Measurements from ENCODE around the gene RSRP1.
A peak's percentile ranks its signal among the peaks of the same experiment; 100 is the strongest.
"Not testable (repeated sequence)": the region's sequence is repeated elsewhere in the genome, so short reads cannot be mapped to it uniquely, and the experiment has no call there.

RSRP1 gene

GRCh38 chr1:25257196-25257595, 9.9 kb upstream of the RSRP1 start:
- DNase-seq (ENCODE audit: low spot score), result no peak

GRCh38 chr1:25256578-25256965, 9.3 kb upstream of the RSRP1 start:
- DNase-seq (ENCODE audit: low spot score), result no peak

DNA sequence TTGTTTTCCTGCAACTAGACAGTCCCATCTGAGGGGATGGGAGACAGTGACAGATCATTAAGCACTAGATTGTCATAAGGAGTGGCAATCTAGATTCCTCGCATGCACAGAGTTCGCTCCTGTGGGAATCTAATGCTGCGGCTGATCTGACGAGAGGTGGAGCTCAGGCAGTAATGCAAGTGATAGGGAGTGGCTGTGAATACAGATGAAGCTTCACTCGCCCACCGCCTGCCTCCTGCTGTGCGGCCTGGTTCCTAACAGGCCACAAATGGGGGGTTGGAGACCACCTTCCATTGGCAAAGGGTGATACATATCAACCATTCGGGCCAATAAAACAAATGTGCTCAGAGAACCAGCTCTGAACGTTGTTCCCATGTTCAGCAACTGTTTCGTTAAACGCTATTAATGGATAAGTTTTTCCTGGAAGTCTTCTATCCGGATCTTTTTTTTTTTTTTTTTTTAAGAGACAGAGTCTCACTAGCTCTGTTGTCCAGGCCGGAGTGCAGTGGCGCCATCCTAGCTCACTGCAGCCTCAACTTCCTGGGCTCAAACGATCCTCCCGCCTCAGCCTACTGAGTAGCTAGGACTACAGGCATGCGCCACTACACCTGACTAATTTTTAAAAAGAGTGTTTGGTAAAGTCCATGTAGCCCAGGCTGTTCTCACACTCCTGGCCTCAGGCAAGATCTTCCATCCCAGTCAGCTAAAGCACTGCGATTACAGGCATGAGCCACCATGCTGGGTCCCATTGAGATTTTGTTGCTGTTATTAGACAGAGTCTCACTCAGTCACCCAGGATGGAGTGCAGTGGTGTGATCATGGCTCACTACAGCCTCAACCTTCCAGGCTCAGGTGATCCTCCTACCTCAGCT, 8.7 kb upstream of the RSRP1 start:
- DNase-seq (ENCODE audit: low spot score), result no peak

DNA sequence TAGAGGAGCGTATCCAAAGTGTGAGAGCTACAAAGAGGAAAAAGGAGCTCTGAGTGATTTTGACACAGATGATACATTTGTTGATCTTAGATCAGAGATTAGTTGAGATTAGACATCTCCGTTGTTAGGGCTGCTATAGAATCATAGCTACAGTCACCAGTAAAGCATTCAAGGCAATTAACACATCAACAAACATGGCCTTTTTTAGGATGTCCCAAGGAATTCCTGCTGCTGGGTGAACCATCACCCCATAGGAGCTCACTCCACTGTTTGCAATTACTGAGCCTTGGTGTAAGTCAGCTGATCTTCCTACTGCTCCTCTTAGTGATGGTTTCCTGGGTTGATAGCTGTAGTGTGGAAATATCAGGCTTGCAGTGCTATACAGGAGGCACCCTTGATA, 6.7 kb upstream of the RSRP1 start:
- DNase-seq (ENCODE audit: low spot score), result peak; percentile 56

DNA sequence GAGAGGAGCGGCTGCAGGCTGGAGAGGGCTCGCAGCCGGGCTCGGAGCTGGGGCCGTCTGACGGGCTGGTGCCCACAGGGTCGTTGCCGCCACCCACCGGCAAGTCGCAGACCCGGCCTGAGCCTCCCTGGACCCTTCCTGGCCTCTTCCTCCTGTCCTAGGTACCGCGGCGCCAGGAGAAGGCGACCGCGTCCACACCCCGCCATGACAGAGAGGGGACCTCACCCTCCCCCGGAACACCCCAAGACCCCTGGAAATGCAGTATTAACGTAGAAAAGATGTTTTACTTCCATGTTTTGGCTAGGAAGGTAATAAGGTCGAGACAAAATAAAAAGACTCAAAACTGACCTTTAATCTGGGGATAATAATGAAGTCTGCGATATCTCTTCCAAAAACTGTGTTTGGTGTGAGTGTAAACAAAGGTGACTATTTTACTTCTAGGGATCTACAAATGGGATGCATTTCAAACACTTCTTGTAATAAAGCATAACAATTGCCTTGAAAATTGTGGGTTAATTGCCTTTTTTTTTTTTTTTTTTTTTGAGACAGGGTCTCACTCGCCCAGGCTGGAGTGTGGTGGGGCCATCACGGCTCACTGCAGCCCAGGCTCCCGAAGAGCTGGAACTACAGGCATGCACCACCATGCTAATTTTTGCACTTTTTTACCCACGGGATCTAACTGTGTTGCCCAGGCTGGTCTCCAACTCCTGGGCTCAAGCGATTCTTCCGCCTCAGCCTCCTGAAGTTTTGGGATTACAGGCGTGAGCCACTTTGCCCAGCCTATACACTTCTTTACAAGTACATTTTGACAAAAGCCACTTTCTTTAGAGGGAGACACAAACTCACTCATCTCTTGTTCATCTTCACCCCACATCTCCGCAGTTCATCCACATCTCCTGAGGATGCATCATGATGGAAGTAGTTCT, 838 bp upstream of the RSRP1 start:
- no peak for DNase-seq (ENCODE audit: low spot score)

DNA sequence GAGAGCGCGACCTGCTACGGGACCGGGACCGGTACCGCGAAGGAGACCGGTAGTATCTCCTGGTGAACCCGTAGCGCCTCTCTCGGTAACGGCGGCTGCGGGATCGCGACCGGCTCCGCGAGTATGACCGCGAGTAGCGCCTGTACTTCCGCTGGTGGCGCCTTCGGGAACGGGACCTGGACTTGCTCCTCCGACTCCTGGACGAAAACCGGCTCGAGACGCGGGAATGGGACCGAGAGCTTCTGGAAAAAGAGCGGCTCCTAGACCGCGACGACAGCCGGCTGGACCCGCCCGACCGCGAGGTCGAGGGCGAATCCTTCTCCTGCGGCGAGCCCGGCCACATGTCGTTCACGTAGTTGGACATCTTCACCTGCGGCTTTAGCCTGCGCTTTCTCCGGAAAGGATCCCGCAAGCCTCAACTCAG, 642 bp downstream of the RSRP1 start:
- DNase-seq (ENCODE audit: low spot score), result no peak

- DNase-seq (ENCODE audit: low spot score), result peak; percentile 67
These were observed 1.2 kb downstream of the RSRP1 start for GRCh38 chr1:25245809-25246599.

GRCh38 chr1:25245393-25245792, 1.9 kb downstream of the RSRP1 start:
- DNase-seq (ENCODE audit: low spot score), result no peak

DNA sequence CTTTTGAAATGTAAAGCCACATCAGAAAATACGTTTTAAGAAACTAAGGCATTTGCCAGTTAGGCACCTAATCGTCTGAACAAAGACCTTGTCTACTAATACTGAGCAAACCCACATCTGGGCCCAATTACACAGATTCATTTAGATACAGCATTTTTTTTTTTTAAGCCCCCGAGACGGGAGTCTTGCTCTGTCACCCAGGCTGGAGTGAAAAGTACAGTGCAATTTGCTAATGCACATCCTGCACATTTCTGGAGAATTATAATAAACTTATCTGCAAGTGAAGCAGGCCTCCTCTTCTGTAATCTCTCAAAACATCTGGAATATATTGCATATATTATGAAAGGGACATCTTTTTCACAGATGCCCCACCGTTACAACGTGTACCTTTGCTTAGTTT, 3.3 kb downstream of the RSRP1 start:
- DNase-seq (ENCODE audit: low spot score), result no peak

DNA sequence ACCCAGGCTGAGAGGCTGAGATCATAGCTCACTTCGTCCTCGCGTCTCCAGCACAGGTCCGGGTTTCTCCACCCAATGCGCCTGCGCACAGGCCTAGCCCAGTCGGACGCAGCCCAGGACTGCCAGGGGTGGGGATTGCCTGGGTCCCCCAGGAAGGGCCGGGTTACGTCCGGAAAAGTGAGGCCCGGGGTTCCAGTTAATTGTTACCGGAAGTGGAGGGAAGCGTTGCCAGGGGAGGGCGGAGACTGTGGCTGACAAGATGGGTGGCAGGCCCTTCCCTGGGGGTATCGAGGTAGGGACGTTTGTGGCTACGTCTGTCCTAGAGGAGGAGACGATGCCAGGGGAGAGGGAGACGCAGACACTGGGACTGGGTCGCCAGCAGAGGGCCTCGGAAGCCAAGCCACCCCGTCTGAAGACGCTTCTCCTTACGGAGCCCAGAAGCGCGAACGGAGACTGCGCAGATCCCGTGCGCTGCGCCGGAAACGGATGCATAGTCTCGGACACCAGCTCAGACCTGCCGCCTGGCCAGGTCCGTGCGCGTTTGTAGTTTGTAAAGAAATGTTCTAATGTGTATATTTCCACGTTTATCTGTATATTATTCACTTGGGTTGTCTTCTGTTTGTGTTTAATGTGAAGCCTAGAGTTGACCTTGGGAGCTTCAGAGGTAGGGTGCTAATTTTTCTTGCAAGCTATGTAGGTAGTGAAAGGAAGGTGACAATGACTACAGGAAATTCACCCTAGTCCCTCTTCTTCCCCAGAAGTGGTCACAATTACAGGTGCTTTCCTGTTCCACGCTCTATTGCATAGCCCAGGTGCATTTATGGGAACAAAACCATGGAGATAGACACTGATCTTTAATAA, 7.3 kb downstream of the RSRP1 start:
- peak; percentile 86 for DNase-seq (ENCODE audit: low spot score)

DNA sequence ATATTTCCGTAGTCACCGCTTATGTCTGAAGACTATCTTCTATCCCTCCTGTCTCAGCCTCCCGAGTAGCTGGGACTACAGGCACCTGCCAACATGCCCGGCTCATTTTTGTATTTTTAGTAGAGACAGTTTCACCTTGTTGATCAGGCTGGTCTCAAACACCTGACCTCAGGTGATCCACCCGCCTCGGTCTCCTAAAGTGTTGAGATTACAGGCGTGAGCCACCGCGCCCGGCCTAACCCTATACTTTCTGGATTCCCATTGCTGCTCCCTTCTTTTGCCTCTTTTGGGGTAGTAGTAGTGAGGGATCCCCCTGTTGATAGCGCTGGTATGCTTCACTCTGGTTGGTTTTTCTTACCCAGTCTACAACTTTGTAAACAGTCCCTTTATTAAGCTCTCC, 9.2 kb downstream of the RSRP1 start:
- no peak for DNase-seq (ENCODE audit: low spot score)

- not testable (repeated sequence) for DNase-seq (ENCODE audit: low spot score)
These were observed 11.0 kb downstream of the RSRP1 start for GRCh38 chr1:25236261-25236660.

GRCh38 chr1:25235411-25235810, 11.8 kb downstream of the RSRP1 start:
- not testable (repeated sequence) for DNase-seq (ENCODE audit: low spot score)

DNA sequence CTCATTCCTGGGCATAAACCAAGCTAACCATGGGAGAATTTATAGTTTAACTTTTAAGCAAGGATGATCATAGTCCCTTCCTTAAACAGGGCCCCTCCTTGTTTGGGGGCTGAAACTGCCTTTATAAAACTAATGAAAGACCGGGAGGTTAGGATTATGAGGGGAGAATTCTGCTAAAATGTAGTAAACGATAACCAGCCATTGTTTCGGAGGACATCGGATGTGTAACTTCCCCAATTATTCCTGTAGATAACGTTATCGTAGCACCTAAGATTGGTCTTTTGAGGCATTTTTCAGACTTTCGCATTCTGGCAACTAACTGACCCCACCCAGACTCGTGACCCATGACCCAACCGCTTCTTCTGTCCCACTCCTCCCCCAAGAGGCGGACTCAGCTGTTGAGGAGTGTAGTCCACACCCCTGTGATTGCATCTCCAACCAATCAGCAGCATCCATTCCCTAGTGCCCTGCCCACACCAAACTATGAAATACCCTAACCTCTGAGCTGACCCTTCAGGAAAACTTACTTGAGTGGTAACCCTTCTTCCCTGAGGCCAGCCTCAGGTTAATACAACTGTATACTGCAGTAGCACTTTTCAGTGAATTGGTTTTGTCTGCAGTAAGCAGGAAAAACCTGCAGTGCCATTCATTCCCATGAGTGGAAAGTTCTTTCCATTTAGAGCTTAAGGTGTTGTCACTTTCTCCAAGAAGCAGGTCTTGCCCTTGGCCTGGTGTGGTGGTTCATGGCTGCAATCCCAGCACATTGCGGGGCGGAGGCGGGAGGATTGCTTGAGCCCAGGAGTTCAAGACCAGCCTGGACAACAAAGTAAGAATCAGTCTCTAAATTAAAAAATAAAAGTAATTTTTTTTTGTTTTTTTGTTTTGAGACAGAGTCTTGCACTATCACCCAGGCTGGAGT, 14.1 kb downstream of the RSRP1 start:
- DNase-seq (ENCODE audit: low spot score), result peak; percentile 82

DNA sequence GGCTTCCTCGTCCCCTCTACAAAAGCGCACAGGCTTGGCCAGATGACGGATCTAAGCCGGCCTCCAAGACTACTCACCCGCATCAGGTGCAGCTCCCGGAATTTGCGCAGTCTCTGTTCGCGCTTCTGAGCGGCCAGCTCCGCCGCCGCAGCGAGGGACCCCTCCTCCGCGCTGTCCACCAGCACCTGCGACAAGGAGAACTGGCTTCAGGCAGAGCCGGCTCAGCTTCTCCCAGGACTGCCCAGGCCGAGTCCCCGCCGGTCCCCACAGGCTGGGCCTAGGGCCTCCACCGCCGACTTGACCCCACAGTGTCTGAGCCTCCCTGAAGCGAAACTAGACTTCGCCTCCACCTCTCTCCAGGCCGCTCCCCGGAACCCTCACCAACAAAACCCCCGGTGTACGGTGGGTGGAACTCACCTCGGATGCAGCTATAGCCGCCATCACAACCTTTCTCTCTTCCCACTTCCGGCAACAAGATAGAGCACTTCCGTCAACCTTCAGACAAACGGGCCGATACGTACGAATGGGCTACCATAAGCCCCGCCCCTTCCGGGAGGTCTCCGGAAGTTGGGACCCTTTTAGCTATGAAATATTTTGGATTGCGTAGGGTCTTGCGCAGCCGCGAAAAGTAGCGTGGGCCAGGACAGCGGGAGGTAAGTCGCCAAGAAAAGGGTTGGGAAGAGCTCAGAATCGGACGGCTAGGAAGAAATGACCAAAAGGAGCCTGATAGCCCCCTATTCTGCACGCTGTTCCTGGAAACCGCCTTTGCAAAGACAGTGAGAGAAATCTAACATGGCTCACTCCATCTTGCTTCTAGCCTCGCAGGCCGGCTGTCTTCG, 15.0 kb downstream of the RSRP1 start, which contains the start of gene SYF2:
SYF2 (minus strand) TSS at position 476 of the 839 bp plus-strand sequence; CDS start at position 441, 35 bp downstream.
- peak; percentile 93 for DNase-seq (ENCODE audit: low spot score)

DNA sequence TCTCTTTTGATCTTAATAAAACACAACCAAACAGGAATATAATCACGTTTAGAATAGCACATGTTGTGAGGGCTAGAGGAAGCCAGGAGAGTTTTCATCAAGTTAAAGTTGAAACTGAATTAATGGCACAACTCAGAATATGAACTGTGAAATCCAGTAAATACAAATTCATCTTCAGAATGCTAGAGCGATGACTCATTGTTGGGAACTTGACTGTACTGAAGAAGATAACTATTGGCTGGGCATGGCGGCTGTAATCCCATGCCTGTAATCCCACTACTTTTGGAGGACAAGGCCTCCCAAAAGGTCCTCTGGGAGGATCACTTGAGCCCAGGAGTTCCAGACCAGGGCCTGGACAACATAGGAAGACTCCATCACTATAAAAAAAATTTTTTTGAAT, 23.8 kb downstream of the RSRP1 start:
- no peak for DNase-seq (ENCODE audit: low spot score)

GRCh38 chr1:25222606-25223005, 24.6 kb downstream of the RSRP1 start:
- DNase-seq (ENCODE audit: low spot score), result no peak

DNA sequence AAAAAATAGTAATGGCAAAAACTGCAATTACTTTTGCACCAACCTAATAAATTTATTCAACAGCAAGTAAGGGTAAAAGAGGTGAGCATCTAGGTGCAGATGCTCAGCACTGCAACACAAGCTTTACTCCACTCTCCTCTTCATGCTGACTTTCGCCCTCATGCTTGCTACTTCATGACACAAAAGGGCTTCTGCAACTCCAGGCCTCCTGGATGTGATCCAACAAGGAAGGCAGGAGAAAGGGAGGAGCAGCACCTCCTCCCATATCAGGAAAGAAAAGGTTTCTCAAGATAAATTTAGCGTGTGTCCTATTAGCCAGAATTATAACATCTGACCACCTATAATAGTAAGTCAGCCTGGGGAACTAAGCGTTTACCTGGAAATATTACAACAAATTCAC, 26.6 kb downstream of the RSRP1 start:
- DNase-seq (ENCODE audit: low spot score), result no peak

GRCh38 chr1:25219661-25220251, 27.5 kb downstream of the RSRP1 start:
- no peak for DNase-seq (ENCODE audit: low spot score)
